GM12878 (cell line): ENCODE data around the gene EFNA1. TPM values are rescaled to one million over a fixed set of nuclear protein-coding genes. Genes with fewer than 3 reads are reported as not detected.

Experiments used
- ATAC-seq: fragments of 200-7000 bp; cut with Tn5 transposase; 3 replicates; pipeline ENCODE4 v1.9.1; 2020; ENCODE audit warnings: mild to moderate bottlenecking, moderate library complexity
- BruUV-seq: library from RNA; stranded (reverse); fragments of 400-500 nt; replicated peaks from 2 replicates; lab custom pipeline; 2021; lab: Mats Ljungman, UMichigan
- CTCF ChIA-PET: fragments of 300-600 bp; sonication (Branson Sonifier 250); formaldehyde crosslinking; extraction: SDS; loops from one replicate; lab custom pipeline; 2021; ENCODE audit warnings: inconsistent platforms; lab: Yijun Ruan, JAX
- POLR2A ChIA-PET: fragments of 350-600 bp; formaldehyde crosslinking; extraction: SDS; loops from one replicate; lab custom pipeline; 2021; ENCODE audit warnings: inconsistent platforms; lab: Charles Lee
- RAD21 ChIA-PET: fragments of 300-600 bp; sonication (Branson Sonifier 250); formaldehyde crosslinking; loops from one replicate; lab custom pipeline; 2023; ENCODE audit warnings: antibody characterized with exemption; ENCODE audit not compliant: unreplicated experiment; lab: Charles Lee
- SMC1A ChIA-PET: fragments of 300-600 bp; sonication (Branson Sonifier 250); formaldehyde crosslinking; loops from one replicate; lab custom pipeline; 2023; ENCODE audit not compliant: unreplicated experiment, uncharacterized antibody; lab: Charles Lee
- DNase-seq: peaks from one replicate; pipeline ENCODE4 v3.0.0-alpha.2; 2011; ENCODE audit warnings: low read depth, low spot score
- FAIRE-seq: peaks from 3 replicates; lab custom pipeline; 2011; peaks lifted over from hg19 to GRCh38; lab: Jason Lieb, UNC
- H2AFZ ChIP-seq: 2 replicates; pipeline ENCODE4 v1.6.0; 2011; ENCODE audit warnings: low read depth, low read length, control low read depth; ENCODE audit not compliant: control insufficient read depth
- H3K27ac ChIP-seq: 2 replicates; pipeline ENCODE4 v1.5.1; 2011; ENCODE audit warnings: control low read depth; ENCODE audit not compliant: control insufficient read depth, insufficient read depth
- H3K27me3 ChIP-seq, 2 experiments: replicated peaks in 1 of 2; 2 replicates each; pipeline versions ENCODE4 v1.6.0 to v1.6.1; 2011; ENCODE audit warnings: low read length in 1 of 2; ENCODE audit not compliant: control insufficient read depth in 2 of 2, insufficient read depth in 2 of 2
- H3K36me3 ChIP-seq, 2 experiments: 2 replicates each; pipeline ENCODE4 v1.5.1; 2011; ENCODE audit warnings: low read length in 1 of 2; ENCODE audit not compliant: control insufficient read depth in 2 of 2, insufficient read depth in 2 of 2
- H3K4me1 ChIP-seq: 2 replicates; pipeline ENCODE4 v1.6.1; 2011; ENCODE audit warnings: mild to moderate bottlenecking, low read length, moderate library complexity, mixed read lengths; ENCODE audit not compliant: control insufficient read depth, insufficient read depth
- H3K4me2 ChIP-seq: 2 replicates; pipeline ENCODE4 v1.6.0; 2011; ENCODE audit warnings: control low read depth; ENCODE audit not compliant: control insufficient read depth, insufficient read depth
- H3K4me3 ChIP-seq: fragments of 200-600 bp; sonication (generic); 2 replicates; pipeline ENCODE4 v1.5.1; 2016
- H3K79me2 ChIP-seq: 2 replicates; pipeline ENCODE4 v1.6.0; 2011; ENCODE audit warnings: low read length; ENCODE audit not compliant: control insufficient read depth, insufficient read depth
- H3K9ac ChIP-seq: 2 replicates; pipeline ENCODE4 v1.8.0; 2011; ENCODE audit warnings: low read length, control low read depth, mixed read lengths; ENCODE audit not compliant: control insufficient read depth, insufficient read depth
- H3K9me3 ChIP-seq: replicated peaks from 3 replicates; pipeline ENCODE4 v1.5.1; 2011; ENCODE audit warnings: mild to moderate bottlenecking, low read length; ENCODE audit not compliant: control insufficient read depth, insufficient read depth
- H4K20me1 ChIP-seq: 2 replicates; pipeline ENCODE4 v1.6.0; 2011; ENCODE audit not compliant: control insufficient read depth, insufficient read depth
- E2F4 ChIP-seq: IDR thresholded peaks from 2 replicates; pipeline ENCODE4 v1.6.1; 2012; ENCODE audit warnings: low read depth, low read length, improper control_type of control experiment
- HSF1 ChIP-seq: fragments of 150-350 bp; IDR thresholded peaks from 2 replicates; pipeline ENCODE4 v1.6.1; 2014; ENCODE audit warnings: mild to moderate bottlenecking, low read depth, low read length
- MLLT1 ChIP-seq: fragments of 450-650 bp; IDR thresholded peaks from 2 replicates; pipeline ENCODE4 v1.6.1; 2016; ENCODE audit warnings: mild to moderate bottlenecking
- POLR2AphosphoS5 ChIP-seq: IDR thresholded peaks from 2 replicates; pipeline ENCODE4 v1.6.1; 2011; ENCODE audit warnings: mild to moderate bottlenecking, low read length, inconsistent platforms
- POU2F2 ChIP-seq: IDR thresholded peaks from 3 replicates; pipeline ENCODE4 v1.6.1; 2011; ENCODE audit warnings: low read depth, mild to moderate bottlenecking, low read length, borderline replicate concordance
- RB1 ChIP-seq: fragments of 450-650 bp; formaldehyde crosslinking; IDR thresholded peaks from 2 replicates; pipeline ENCODE4 v1.6.1; 2017; ENCODE audit warnings: mild to moderate bottlenecking, borderline replicate concordance
- RUNX3 ChIP-seq: IDR thresholded peaks from 2 replicates; pipeline ENCODE4 v1.6.1; 2012; ENCODE audit warnings: low read length, inconsistent platforms
- SUZ12 ChIP-seq: fragments of 200-600 bp; sonication (generic); IDR thresholded peaks from one replicate; pipeline ENCODE4 v1.6.1; 2018; ENCODE audit warnings: antibody characterized with exemption, mild to moderate bottlenecking; ENCODE audit not compliant: unreplicated experiment
- ZBTB11 ChIP-seq: fragments of 450-650 bp; formaldehyde crosslinking; IDR thresholded peaks from 2 replicates; pipeline ENCODE4 v1.5.0; 2022; ENCODE audit warnings: mild to moderate bottlenecking, missing genetic modification characterization
- ZNF592 ChIP-seq: fragments of 450-650 bp; IDR thresholded peaks from 2 replicates; pipeline ENCODE4 v1.6.1; 2017; ENCODE audit warnings: mild to moderate bottlenecking, moderate library complexity
- WGBS: methylation state at CpG from one replicate; pipeline ENCODE4 v1.1.6; 2016; ENCODE audit warnings: low lambda C conversion rate; ENCODE audit not compliant: insufficient replicate concordance, insufficient coverage; ENCODE audit errors: missing lambda C conversion rate; 5-methylcytosine and 5-hydroxymethylcytosine counted together
- in situ Hi-C: fragments of 300-500 bp; cut with MboI; formaldehyde crosslinking; loops from 9 replicates; pipeline ENCODE4 v1.14.3; 2018; ENCODE audit warnings: mixed read lengths
- intact Hi-C: fragments of 100-400 bp; cut with micrococcal nuclease; formaldehyde crosslinking; loops from one replicate; pipeline ENCODE4 v1.14.2; 2022; ENCODE audit not compliant: unreplicated experiment
- polyA plus RNA-seq, 11 experiments: library from polyadenylated mRNA; depleted of rRNA in 4 of 11; unstranded in 6 of 11; stranded (reverse) in 5 of 11; fragments of >200 nt; fragmentation: Nextera tagmentation in 4 of 11; fragmentation: Illumina TruSeq in 1 of 11; extraction: Ambion mirVana in 4 of 11; extraction: Trizol in 1 of 11; gene quantifications; 1 replicate in 1 of 11; 2 replicates in 10 of 11; pipeline versions ENCODE4 v1.2.1 to v1.2.3, GENCODE V29; 2011 to 2016; ENCODE audit warnings: inconsistent platforms in 2 of 11, missing spikeins in 2 of 11, low read depth in 1 of 11
- total RNA-seq, 4 experiments: library from RNA; depleted of rRNA in 3 of 4; stranded (reverse); fragments of >200 nt in 3 of 4; fragmentation: Illumina TruSeq in 1 of 4; extraction: Trizol in 1 of 4; gene quantifications; 2 replicates each; pipeline versions ENCODE4 v1.2.1 to v1.2.3, GENCODE V29; 2013 to 2021

Gene EFNA1
- total and polyA plus RNA-seq, 10 of the 15 experiments (the other 5 are each of a cell fraction or from before 2014, with no cell fraction given), result 0.13 to 7.5 (median 0.28) TPM; not detected in 5

- H3K4me2 ChIP-seq, result no peak overlapping the region
- H3K9me3 ChIP-seq, result no peaks in the 10 kb centered on the region
- intact Hi-C loops (no loop called here), in situ Hi-C loops (no loop called here)
- no peaks in the 10 kb centered on the region for H4K20me1 ChIP-seq
- DNase-seq, result no peak
- ATAC-seq, result no peak
- no peak overlapping the region for H3K27ac ChIP-seq
- ChIA-PET SMC1A (no interaction called here), CTCF (interaction anchor here (1.4 to 9.7 kb wide), 4 partner anchors 9 to 69 kb away, joined by 3 to 244 read pairs (median 5); partner anchors contain the start of genes KRTCAP2 and THBS3), POLR2A (interaction anchor here (0.9 kb wide), 1 partner anchor 12 kb away, joined by 4 read pairs; no protein-coding TSS in a partner anchor), RAD21 (interaction anchor here (1.6 kb wide), 1 partner anchor 12 kb away, joined by 4 read pairs; no protein-coding TSS in a partner anchor)
- H3K27me3 ChIP-seq, result no peaks in the 10 kb centered on the region
- no peaks in the 10 kb centered on the region for H3K36me3 ChIP-seq
- H3K4me3 ChIP-seq, result no peak overlapping the region
- no peak overlapping the region for H2AFZ ChIP-seq
- 73% methylated on average over 18 of the region's 18 CpGs for WGBS
- H3K79me2 ChIP-seq, result no peaks in the 10 kb centered on the region
- H3K9ac ChIP-seq, result no peak overlapping the region
- no peak for FAIRE-seq
- H3K4me1 ChIP-seq, result peaks cover 31% of the 10 kb centered on the region
- BruUV-seq, result no TSS peak
- no peak for TF ChIP-seq HSF1
- TF ChIP-seq MLLT1, result no peak
- TF ChIP-seq E2F4, result no peak
- TF ChIP-seq RB1, result no peak
- no peak for TF ChIP-seq RUNX3
- TF ChIP-seq POLR2AphosphoS5, result no peak
- no peak for TF ChIP-seq POU2F2
- TF ChIP-seq ZNF592, result no peak
- TF ChIP-seq ZBTB11, result no peak
- TF ChIP-seq SUZ12, result no peak
Measured at GRCh38 chr1:155181371-155182051, 53.8 kb downstream of the EFNA1 start.
